HEK293T (cell line): ENCODE results near the gene CFAP52.

Experiments
- CTCF ChIA-PET: fragments of 350-600 bp; formaldehyde crosslinking; extraction: SDS; loops from one replicate; lab custom pipeline; 2021; ENCODE audit warnings: antibody characterized with exemption, inconsistent platforms; lab: Yijun Ruan, JAX
- POLR2A ChIA-PET: fragments of 350-600 bp; formaldehyde crosslinking; extraction: SDS; loops from one replicate; lab custom pipeline; 2020; ENCODE audit warnings: antibody characterized with exemption, inconsistent platforms; lab: Yijun Ruan, JAX
- DNase-seq: peaks from one replicate; pipeline ENCODE4 v3.0.0; 2012; ENCODE audit warnings: mixed read lengths; ENCODE audit errors: extremely low spot score
- ARNT ChIP-seq: fragments of 450-650 bp; IDR thresholded peaks from 2 replicates; pipeline ENCODE4 v1.6.1; 2017; ENCODE audit warnings: mild to moderate bottlenecking
- BHLHE40 ChIP-seq: fragments of 450-650 bp; IDR thresholded peaks from 2 replicates; pipeline ENCODE4 v1.6.1; 2016; ENCODE audit warnings: mild to moderate bottlenecking, moderate library complexity, borderline replicate concordance
- CTBP1 ChIP-seq: fragments of 450-650 bp; IDR thresholded peaks from 2 replicates; pipeline ENCODE4 v1.6.1; 2016; ENCODE audit warnings: borderline replicate concordance
- ELF4 ChIP-seq: fragments of 450-650 bp; IDR thresholded peaks from 2 replicates; pipeline ENCODE4 v1.6.1; 2017; ENCODE audit warnings: antibody characterized with exemption
- FOXA1 ChIP-seq: fragments of 450-650 bp; IDR thresholded peaks from 2 replicates; pipeline ENCODE4 v1.6.1; 2016; ENCODE audit warnings: mild to moderate bottlenecking
- FOXK2 ChIP-seq: fragments of 450-650 bp; IDR thresholded peaks from 2 replicates; pipeline ENCODE4 v1.6.1; 2016; ENCODE audit warnings: mild to moderate bottlenecking
- FOXM1 ChIP-seq: fragments of 450-650 bp; IDR thresholded peaks from 2 replicates; pipeline ENCODE4 v1.6.1; 2017; ENCODE audit warnings: mild to moderate bottlenecking, borderline replicate concordance
- HDGF ChIP-seq: fragments of 450-650 bp; IDR thresholded peaks from 2 replicates; pipeline ENCODE4 v1.6.1; 2017; ENCODE audit warnings: antibody characterized with exemption, borderline replicate concordance
- L3MBTL2 ChIP-seq: fragments of 450-650 bp; conservative IDR thresholded peaks from 2 replicates; pipeline ENCODE4 v1.6.1; 2016; ENCODE audit warnings: mild to moderate bottlenecking
- LEF1 ChIP-seq: fragments of 450-650 bp; IDR thresholded peaks from 2 replicates; pipeline ENCODE4 v1.6.1; 2017; ENCODE audit warnings: mild to moderate bottlenecking, borderline replicate concordance
- NFRKB ChIP-seq: fragments of 450-650 bp; IDR thresholded peaks from 2 replicates; pipeline ENCODE4 v1.6.1; 2016; ENCODE audit warnings: mild to moderate bottlenecking, moderate library complexity
- PKNOX1 ChIP-seq: fragments of 450-650 bp; IDR thresholded peaks from 2 replicates; pipeline ENCODE4 v1.6.1; 2016
- SP1 ChIP-seq: fragments of 450-650 bp; IDR thresholded peaks from 2 replicates; pipeline ENCODE4 v1.6.1; 2017
- SUZ12 ChIP-seq: fragments of 450-650 bp; IDR thresholded peaks from 2 replicates; pipeline ENCODE4 v1.6.1; 2016; ENCODE audit warnings: mild to moderate bottlenecking
- TARDBP ChIP-seq: fragments of 450-650 bp; IDR thresholded peaks from 2 replicates; pipeline ENCODE4 v1.6.1; 2016
- ZNF384 ChIP-seq: fragments of 450-650 bp; IDR thresholded peaks from 2 replicates; pipeline ENCODE4 v1.6.1; 2016

Gene CFAP52

GRCh38 chr17:9669551-9670008, 93.1 kb downstream of the CFAP52 start:
- CTCF ChIA-PET: no interaction called here
- POLR2A ChIA-PET: no interaction called here
- no peak for DNase-seq

GRCh38 chr17:9670596-9670995, 94.2 kb downstream of the CFAP52 start:
- ChIA-PET POLR2A (no interaction called here), CTCF (no interaction called here)
- no peak for TF ChIP-seq CTBP1
- TF ChIP-seq BHLHE40: no peak
- TF ChIP-seq SP1: no peak
- no peak for TF ChIP-seq FOXK2
- no peak for TF ChIP-seq L3MBTL2
- no peak for TF ChIP-seq TARDBP
- no peak for TF ChIP-seq SUZ12
- TF ChIP-seq LEF1: no peak
- no peak for TF ChIP-seq ELF4
- no peak for TF ChIP-seq PKNOX1
- no peak for TF ChIP-seq FOXA1
- no peak for TF ChIP-seq ZNF384
- TF ChIP-seq NFRKB: no peak
- no peak for TF ChIP-seq HDGF
- TF ChIP-seq FOXM1: no peak
- no peak for TF ChIP-seq ARNT
- DNase-seq: no peak

More at GRCh38 chr17:9669551-9670008, 93.1 kb downstream of the CFAP52 start:
- TF ChIP-seq SUZ12 (no peak), FOXM1 (no peak), FOXA1 (no peak), SP1 (no peak), NFRKB (no peak), L3MBTL2 (no peak), BHLHE40 (no peak), HDGF (no peak)

GRCh38 chr17:9671559-9671958, 95.1 kb downstream of the CFAP52 start:
- TF ChIP-seq FOXM1: no peak
- no peak for TF ChIP-seq NFRKB
- TF ChIP-seq TARDBP: no peak
- no peak for TF ChIP-seq ELF4
- TF ChIP-seq ZNF384: no peak
- no peak for TF ChIP-seq HDGF
- no peak for TF ChIP-seq LEF1
- no peak for TF ChIP-seq FOXK2
- TF ChIP-seq L3MBTL2: no peak
- TF ChIP-seq FOXA1: no peak
- TF ChIP-seq ARNT: no peak
- DNase-seq: no peak
- POLR2A ChIA-PET: no interaction called here
- CTCF ChIA-PET: no interaction called here

- no peak for TF ChIP-seq LEF1
- TF ChIP-seq FOXA1: no peak
- POLR2A ChIA-PET: no interaction called here
- DNase-seq: no peak
- CTCF ChIA-PET: no interaction called here
These were observed 95.8 kb downstream of the CFAP52 start for GRCh38 chr17:9672266-9672665.

GRCh38 chr17:9672691-9673090, 96.2 kb downstream of the CFAP52 start:
- TF ChIP-seq PKNOX1 (no peak), ELF4 (no peak), ZNF384 (no peak), LEF1 (no peak)
- no peak for DNase-seq
- POLR2A ChIA-PET: no interaction called here
- CTCF ChIA-PET: no interaction called here

- POLR2A ChIA-PET: no interaction called here
- CTCF ChIA-PET: interaction anchor here (0.8 kb wide), 1 partner anchor 99 kb away, joined by 3 read pairs; no protein-coding TSS in a partner anchor
- TF ChIP-seq FOXA1 (no peak), TARDBP (no peak), L3MBTL2 (no peak), NFRKB (no peak), CTBP1 (no peak), PKNOX1 (no peak), ARNT (no peak), ELF4 (no peak), FOXK2 (no peak), FOXM1 (no peak), SUZ12 (no peak), LEF1 (no peak), HDGF (no peak), ZNF384 (no peak), BHLHE40 (no peak), SP1 (no peak)
- no peak for DNase-seq
These were observed 99.6 kb downstream of the CFAP52 start for GRCh38 chr17:9676084-9676483.

- TF ChIP-seq SP1 (no peak), ZNF384 (no peak), TARDBP (no peak), ARNT (no peak), SUZ12 (no peak), FOXK2 (no peak), FOXA1 (no peak), NFRKB (no peak), PKNOX1 (no peak), LEF1 (no peak), ELF4 (no peak), HDGF (no peak), BHLHE40 (no peak), CTBP1 (no peak), FOXM1 (no peak)
- ChIA-PET POLR2A (no interaction called here), CTCF (no interaction called here)
These were observed 100.4 kb downstream of the CFAP52 start for GRCh38 chr17:9676820-9677310.

More at GRCh38 chr17:9676820-9677310, 100.4 kb downstream of the CFAP52 start:
- no peak for DNase-seq
